HEK293 (cell line): Measurements from ENCODE around the gene HP.
"Not testable (repeated sequence)": the region's sequence is repeated elsewhere in the genome, so short reads cannot be mapped to it uniquely, and the experiment has no call there.

Source experiments
- CTCF ChIA-PET: fragments of 350-600 bp; formaldehyde crosslinking; extraction: SDS; loops from one replicate; lab custom pipeline; 2021; ENCODE audit warnings: antibody characterized with exemption; lab: Yijun Ruan, JAX
- POLR2A ChIA-PET: fragments of 300-600 bp; formaldehyde crosslinking; extraction: SDS; loops from one replicate; lab custom pipeline; 2020; ENCODE audit warnings: antibody characterized with exemption, inconsistent platforms; lab: Yijun Ruan, JAX
- H3K27ac ChIP-seq: fragments of 200-500 bp; sonication (Bioruptor generic); 2 replicates; pipeline ENCODE4 v1.5.1; 2014; ENCODE audit warnings: low read depth, low read length, control low read depth, inconsistent platforms; ENCODE audit errors: extremely low read depth
- H3K36me3 ChIP-seq, 2 experiments: fragments of 200-500 bp in 1 of 2; sonication (Bioruptor generic) in 1 of 2; 1 replicate in 1 of 2; 2 replicates in 1 of 2; pipeline ENCODE4 v1.5.1; 2014 to 2017; ENCODE audit warnings: inconsistent platforms in 2 of 2, low read length in 2 of 2; ENCODE audit not compliant: control insufficient read depth in 2 of 2, insufficient read depth in 1 of 2
- H3K4me1 ChIP-seq: fragments of 200-500 bp; sonication (Bioruptor generic); 2 replicates; pipeline ENCODE4 v1.5.1; 2014; ENCODE audit warnings: mild to moderate bottlenecking, low read length, inconsistent platforms; ENCODE audit not compliant: control insufficient read depth, insufficient read depth
- H3K4me3 ChIP-seq: 2 replicates; pipeline ENCODE4 v1.5.1; 2011; ENCODE audit warnings: low read depth, mild to moderate bottlenecking, control low read depth, low read length, moderate library complexity
- H3K9me3 ChIP-seq: fragments of 200-500 bp; sonication (Bioruptor generic); 2 replicates; pipeline ENCODE4 v1.5.1; 2014; ENCODE audit warnings: low read depth, low read length, inconsistent platforms; ENCODE audit not compliant: control insufficient read depth, insufficient read depth
- PRDM10 ChIP-seq: fragments of 450-650 bp; formaldehyde crosslinking; IDR thresholded peaks from 2 replicates; pipeline ENCODE4 v1.5.1; 2016; ENCODE audit warnings: missing biosample characterization, missing genetic modification characterization
- WT1 ChIP-seq: fragments of 450-650 bp; formaldehyde crosslinking; IDR thresholded peaks from 2 replicates; pipeline ENCODE4 v1.5.1; 2016; ENCODE audit warnings: missing biosample characterization, missing genetic modification characterization
- ZNF37A ChIP-seq: fragments of 450-650 bp; IDR thresholded peaks from 2 replicates; pipeline ENCODE4 v1.5.1; 2018; ENCODE audit warnings: missing biosample characterization, missing genetic modification characterization
- ZNF76 ChIP-seq: fragments of 450-650 bp; formaldehyde crosslinking; IDR thresholded peaks from 2 replicates; pipeline ENCODE4; 2016; ENCODE audit warnings: low read depth, missing biosample characterization, missing genetic modification characterization, borderline replicate concordance
- ZNF791 ChIP-seq: fragments of 450-650 bp; formaldehyde crosslinking; IDR thresholded peaks from 2 replicates; pipeline ENCODE4 v1.5.1; 2016; ENCODE audit warnings: missing biosample characterization, missing genetic modification characterization
- ZNF830 ChIP-seq: fragments of 450-650 bp; IDR thresholded peaks from 2 replicates; pipeline ENCODE4 v1.5.0; 2018; ENCODE audit warnings: missing biosample characterization, missing genetic modification characterization, low read depth, mild to moderate bottlenecking, moderate library complexity
- ZSCAN4 ChIP-seq: fragments of 450-650 bp; formaldehyde crosslinking; IDR thresholded peaks from 2 replicates; pipeline ENCODE4 v1.5.1; 2017; ENCODE audit warnings: missing biosample characterization, missing genetic modification characterization

HP gene

GRCh38 chr16:72068930-72069329, 14.6 kb downstream of the HP start (continued):
- no peak for TF ChIP-seq WT1 (tag by site-specific recombination)
- no peak for TF ChIP-seq ZNF76 (tag by site-specific recombination)
- no peak for TF ChIP-seq ZNF37A

- no peaks in the 10 kb centered on the region for H3K9me3 ChIP-seq
- no peaks in the 10 kb centered on the region for H3K36me3 ChIP-seq
- CTCF ChIA-PET = interaction anchor here (1.1 kb wide), 1 partner anchor 27 kb away, joined by 3 read pairs; no protein-coding TSS in a partner anchor
- H3K4me3 ChIP-seq = no peak overlapping the region
- no peak overlapping the region for H3K27ac ChIP-seq
- TF ChIP-seq ZNF791 (no peak), PRDM10 (0 out of 2 replicates have a peak, but pooled peaks have one; percentile 10)
- H3K4me1 ChIP-seq = no peaks in the 10 kb centered on the region
- POLR2A ChIA-PET = interaction anchor here (1.2 kb wide), 1 partner anchor 21 kb away, joined by 4 read pairs; the partner anchor contains the start of genes DHX38 and TXNL4B
Measured at GRCh38 chr16:72072514-72073342, 18.4 kb downstream of the HP start.

- H3K27ac ChIP-seq = no peak overlapping the region
- H3K36me3 ChIP-seq = no peaks in the 10 kb centered on the region
- H3K4me3 ChIP-seq = no peak overlapping the region
- TF ChIP-seq ZSCAN4 (0 out of 2 replicates have a peak, but pooled peaks have one; percentile 16), ZNF830 (tag by site-specific recombination) (no peak)
- H3K9me3 ChIP-seq = no peaks in the 10 kb centered on the region
- no peaks in the 10 kb centered on the region for H3K4me1 ChIP-seq
- ChIA-PET POLR2A (interaction anchor here (1.2 kb wide), 1 partner anchor 20 kb away, joined by 4 read pairs; the partner anchor contains the start of genes DHX38 and TXNL4B), CTCF (no interaction called here)
Measured at GRCh38 chr16:72073560-72074230, 19.4 kb downstream of the HP start.

GRCh38 chr16:72075067-72075466, 20.8 kb downstream of the HP start:
- H3K27ac ChIP-seq, H3K9me3 ChIP-seq, H3K4me1 ChIP-seq, POLR2A ChIA-PET, H3K36me3 ChIP-seq, H3K4me3 ChIP-seq: not testable (repeated sequence)
- CTCF ChIA-PET = interaction anchor here (1.2 kb wide), 1 partner anchor 8 kb away, joined by 9 read pairs; no protein-coding TSS in a partner anchor

- H3K36me3 ChIP-seq, H3K27ac ChIP-seq, H3K4me3 ChIP-seq, H3K4me1 ChIP-seq, H3K9me3 ChIP-seq, POLR2A ChIA-PET: not testable (repeated sequence)
- CTCF ChIA-PET = interaction anchor here (1.1 kb wide), 1 partner anchor 10 kb away, joined by 4 read pairs; no protein-coding TSS in a partner anchor
Measured at GRCh38 chr16:72076991-72077706, 22.8 kb downstream of the HP start.
